ENCODE data around the gene CAPN1. TPM values are rescaled to one million over a fixed set of nuclear protein-coding genes. Genes with fewer than 3 reads are reported as not detected.

The CAPN1 gene
- total RNA-seq, 1 experiment from 2014 or later = 256 TPM

- no TSS peak for BruUV-seq (replicated peaks)
- DNase-seq (ENCODE audit: low read depth, low spot score) (no peak), ATAC-seq (no peak)
- H3K4me3 ChIP-seq (ENCODE audit: low read depth in 2 of 2, low read length in 2 of 2) = no peak overlapping the region
- no peaks in the 10 kb centered on the region for H3K27me3 ChIP-seq (ENCODE audit: control insufficient read depth, insufficient read depth, low read length)
- POLR2A ChIA-PET = no interaction called here
- intact Hi-C loops (cut with micrococcal nuclease; ENCODE audit: unreplicated experiment) (no loop called here), in situ Hi-C loops (cut with HindIII; ENCODE audit: low pct_unique_long_range_greater_than_20kb, low sequenced_read_pairs) (no loop called here)
- no peaks in the 10 kb centered on the region for H3K4me1 ChIP-seq (ENCODE audit: control insufficient read depth, insufficient read depth, low read length)
- CTCF ChIA-PET = no interaction called here
- H3K9me3 ChIP-seq (ENCODE audit: control insufficient read depth, insufficient read depth, low read depth, low read length) = no peaks in the 10 kb centered on the region
- TF ChIP-seq CTCF (IDR thresholded peaks at IDR 0.05) = no peak
- TF ChIP-seq REST (IDR thresholded peaks at IDR 0.05; ENCODE audit: insufficient read depth in 1 of 2, low read depth in 2 of 2, low read length in 1 of 2) = no peak
- TF ChIP-seq TCF7L2 (IDR thresholded peaks at IDR 0.05; ENCODE audit: low read depth, low read length) = no peak
- TF ChIP-seq POLR2AphosphoS5 (IDR thresholded peaks at IDR 0.05; ENCODE audit: low read depth, low read length) = no peak
- TF ChIP-seq SIN3A (IDR thresholded peaks at IDR 0.05; ENCODE audit: borderline replicate concordance, insufficient read depth, low read depth, low read length) = no peak
- no peaks in the 10 kb centered on the region for H3K36me3 ChIP-seq (ENCODE audit: control insufficient read depth, insufficient read depth, low read length)
- no peak overlapping the region for H3K27ac ChIP-seq (ENCODE audit: low read length)
Observed at GRCh38 chr11:65141896-65142494, 39.7 kb upstream of the CAPN1 start.

GRCh38 chr11:65147352-65148075, 34.2 kb upstream of the CAPN1 start:
- ATAC-seq (no peak), DNase-seq (ENCODE audit: low read depth, low spot score) (no peak)
- Histone ChIP-seq H3K9me3 (ENCODE audit: control insufficient read depth, insufficient read depth, low read depth, low read length) (no peaks in the 10 kb centered on the region; the same call in 1 of the 2 replicates), H3K4me3 (ENCODE audit: low read depth in 2 of 2, low read length in 2 of 2) (no peak overlapping the region), H3K27ac (ENCODE audit: low read length) (no peak overlapping the region), H3K27me3 (ENCODE audit: control insufficient read depth, insufficient read depth, low read length) (no peaks in the 10 kb centered on the region), H3K4me1 (ENCODE audit: control insufficient read depth, insufficient read depth, low read length) (peaks cover 13% of the 10 kb centered on the region), H3K36me3 (ENCODE audit: control insufficient read depth, insufficient read depth, low read length) (no peaks in the 10 kb centered on the region)
- ChIA-PET POLR2A (interaction anchor here (0.6 kb wide), 2 partner anchors 8 to 186 kb away, joined by 3 to 4 read pairs; no protein-coding TSS in a partner anchor), CTCF (interaction anchor here (0.7 to 1.1 kb wide), 2 partner anchors 12 to 14 kb away, joined by 3 to 8 read pairs; partner anchors contain the start of gene SYVN1)
- TF ChIP-seq POLR2AphosphoS5 (IDR thresholded peaks at IDR 0.05; ENCODE audit: low read depth, low read length) = no peak
- no peak for TF ChIP-seq SIN3A (IDR thresholded peaks at IDR 0.05; ENCODE audit: borderline replicate concordance, insufficient read depth, low read depth, low read length)
- TF ChIP-seq REST (IDR thresholded peaks at IDR 0.05; ENCODE audit: insufficient read depth in 1 of 2, low read depth in 2 of 2, low read length in 1 of 2) = no peak
- TF ChIP-seq CTCF (IDR thresholded peaks at IDR 0.05) = no peak
- TF ChIP-seq TCF7L2 (IDR thresholded peaks at IDR 0.05; ENCODE audit: low read depth, low read length) = no peak
- in situ Hi-C loops (cut with HindIII; ENCODE audit: low pct_unique_long_range_greater_than_20kb, low sequenced_read_pairs) (no loop called here), intact Hi-C loops (cut with micrococcal nuclease; ENCODE audit: unreplicated experiment) (no loop called here)
- no TSS peak for BruUV-seq (replicated peaks)

Measured in Panc1 (cell line).